KMS-11 (cell line): ENCODE results near the gene BANF1.

ENCODE experiments used
- H2AFZ ChIP-seq: fragments of 200-600 bp; sonication (generic); 2 replicates; pipeline ENCODE4 v1.6.1; 2016; ENCODE audit warnings: antibody characterized with exemption, mixed run types, low read depth
- H3K27ac ChIP-seq: fragments of 200-600 bp; sonication (generic); 2 replicates; pipeline ENCODE4 v1.6.1; 2016; ENCODE audit warnings: mild to moderate bottlenecking, mixed run types
- H3K27me3 ChIP-seq: fragments of 200-600 bp; sonication (generic); 2 replicates; pipeline ENCODE4 v1.6.1; 2017; ENCODE audit warnings: mild to moderate bottlenecking, low read depth, mixed run types, moderate library complexity; ENCODE audit not compliant: insufficient read depth
- H3K36me3 ChIP-seq: fragments of 200-600 bp; sonication (generic); 2 replicates; pipeline ENCODE4 v1.6.1; 2017; ENCODE audit warnings: mild to moderate bottlenecking, mixed run types; ENCODE audit not compliant: insufficient read depth
- H3K4me1 ChIP-seq: fragments of 200-600 bp; sonication (generic); 2 replicates; pipeline ENCODE4 v1.6.1; 2016; ENCODE audit warnings: mild to moderate bottlenecking, low read depth, mixed run types; ENCODE audit not compliant: poor library complexity, severe bottlenecking
- H3K4me2 ChIP-seq: fragments of 200-600 bp; sonication (generic); 2 replicates; pipeline ENCODE4 v1.7.0; 2016; ENCODE audit warnings: mild to moderate bottlenecking, mixed run types
- H3K4me3 ChIP-seq: fragments of 200-600 bp; sonication (generic); IDR thresholded peaks from 2 replicates; pipeline ENCODE4 v1.6.1; 2017; ENCODE audit warnings: low read depth, low read length, mixed read lengths; ENCODE audit not compliant: insufficient read depth
- H3K79me2 ChIP-seq: fragments of 200-600 bp; sonication (generic); 2 replicates; pipeline ENCODE4 v1.6.1; 2016; ENCODE audit warnings: low read depth, mixed run types; ENCODE audit not compliant: insufficient read depth
- H3K9ac ChIP-seq: fragments of 200-600 bp; sonication (generic); 2 replicates; pipeline ENCODE4 v1.6.1; 2016; ENCODE audit warnings: mild to moderate bottlenecking, mixed run types
- H4K20me1 ChIP-seq: fragments of 200-600 bp; sonication (generic); 2 replicates; pipeline ENCODE4 v1.6.1; 2016; ENCODE audit warnings: mild to moderate bottlenecking, mixed run types; ENCODE audit not compliant: insufficient read depth
- CTCF ChIP-seq: fragments of 200-600 bp; sonication (generic); conservative IDR thresholded peaks from 2 replicates; pipeline ENCODE4 v1.6.1; 2017; ENCODE audit warnings: low read depth, mild to moderate bottlenecking, antibody characterized with exemption, low read length, moderate library complexity, mixed read lengths

BANF1 gene

GRCh38 chr11:66051371-66051765 is 49.1 kb downstream of the BANF1 start:
- peak overlapping the region; percentile 99 for H3K4me2 ChIP-seq
- H4K20me1 ChIP-seq, result no peaks in the 10 kb centered on the region
- H3K4me3 ChIP-seq, result no peak overlapping the region
- peaks cover 42% of the 10 kb centered on the region for H3K79me2 ChIP-seq
- no peak for TF ChIP-seq CTCF
- no peaks in the 10 kb centered on the region for H3K27me3 ChIP-seq
- peaks cover 37% of the 10 kb centered on the region for H3K4me1 ChIP-seq
- H3K27ac ChIP-seq, result peak overlapping the region; percentile 59
- H3K9ac ChIP-seq, result peak overlapping the region; percentile 61; the same call in 1 of the 2 replicates
- H3K36me3 ChIP-seq, result peaks cover 12% of the 10 kb centered on the region; the same call in 1 of the 2 replicates
- H2AFZ ChIP-seq, result peak overlapping the region; percentile 76

GRCh38 chr11:66051766-66052663 is 49.7 kb downstream of the BANF1 start, which contains the start of gene SF3B2:
TSS of gene SF3B2 (plus strand) at chr11:66052364. CDS start at chr11:66052385, 21 bp downstream.
- Histone ChIP-seq H2AFZ (peak within 1 kb of the TSS; percentile 76), H3K27ac (peak within 1 kb of the TSS; percentile 72), H3K36me3 (peaks cover 19% of the 10 kb centered on the region; the same call in 1 of the 2 replicates), H3K4me1 (peaks cover 42% of the 10 kb centered on the region), H3K27me3 (no peaks in the 10 kb centered on the region), H3K79me2 (peaks cover 49% of the 10 kb centered on the region), H3K9ac (peak within 1 kb of the TSS; percentile 74), H4K20me1 (no peaks in the 10 kb centered on the region), H3K4me3 (no peak within 1 kb of the TSS), H3K4me2 (peak within 1 kb of the TSS; percentile 99)
- TF ChIP-seq CTCF, result no peak

GRCh38 chr11:66052664-66052982 is 50.3 kb downstream of the BANF1 start:
- Histone ChIP-seq H3K9ac (peak overlapping the region; percentile 74), H3K4me1 (peaks cover 48% of the 10 kb centered on the region), H3K79me2 (peaks cover 55% of the 10 kb centered on the region), H3K27me3 (no peaks in the 10 kb centered on the region), H4K20me1 (no peaks in the 10 kb centered on the region), H3K4me3 (no peak overlapping the region), H2AFZ (peak overlapping the region; percentile 36; the same call in 1 of the 2 replicates), H3K27ac (peak overlapping the region; percentile 72), H3K36me3 (peaks cover 25% of the 10 kb centered on the region; the same call in 1 of the 2 replicates), H3K4me2 (peak overlapping the region; percentile 95; the same call in 1 of the 2 replicates)
- no peak for TF ChIP-seq CTCF
